Neural progenitor cell (in vitro differentiated cells): ENCODE results near the gene ANKRD12.

ENCODE experiments used
- EZH2 ChIP-seq: fragments of 200-600 bp; sonication (generic); IDR thresholded peaks from 2 replicates; pipeline ENCODE4 v1.6.1; 2017; ENCODE audit warnings: antibody characterized with exemption, mild to moderate bottlenecking, moderate library complexity
- EZH2phosphoT487 ChIP-seq: fragments of 200-600 bp; sonication (generic); IDR thresholded peaks from 2 replicates; pipeline ENCODE4 v1.6.1; 2017; ENCODE audit warnings: antibody characterized with exemption
- TF ChIP-seq, protein P1 (sequence below): fragments of 200-600 bp; sonication (generic); IDR thresholded peaks from 2 replicates; pipeline ENCODE4 v1.5.1; 2017; ENCODE audit warnings: antibody characterized with exemption, mild to moderate bottlenecking

DNA sequence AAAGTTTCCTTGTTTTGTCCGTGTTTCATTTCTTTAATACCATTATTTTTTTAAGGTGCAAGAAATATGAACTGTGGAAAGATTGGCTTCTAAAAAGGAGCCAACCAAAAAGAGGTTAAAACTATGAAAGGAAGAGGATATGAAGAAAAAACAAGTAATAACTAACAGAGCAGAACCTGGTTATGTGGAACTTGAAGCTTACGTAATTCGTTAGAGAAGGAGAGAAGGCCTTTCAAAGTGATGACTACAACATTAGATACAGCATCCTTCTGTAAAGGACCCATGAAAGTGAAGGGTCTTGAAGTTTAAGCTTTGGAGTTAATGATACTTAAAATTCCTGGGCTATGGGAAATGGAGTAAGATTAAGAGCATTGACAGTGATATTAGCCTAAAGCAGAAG, 84.5 kb downstream of the ANKRD12 start:
- TF ChIP-seq, protein P1, sequence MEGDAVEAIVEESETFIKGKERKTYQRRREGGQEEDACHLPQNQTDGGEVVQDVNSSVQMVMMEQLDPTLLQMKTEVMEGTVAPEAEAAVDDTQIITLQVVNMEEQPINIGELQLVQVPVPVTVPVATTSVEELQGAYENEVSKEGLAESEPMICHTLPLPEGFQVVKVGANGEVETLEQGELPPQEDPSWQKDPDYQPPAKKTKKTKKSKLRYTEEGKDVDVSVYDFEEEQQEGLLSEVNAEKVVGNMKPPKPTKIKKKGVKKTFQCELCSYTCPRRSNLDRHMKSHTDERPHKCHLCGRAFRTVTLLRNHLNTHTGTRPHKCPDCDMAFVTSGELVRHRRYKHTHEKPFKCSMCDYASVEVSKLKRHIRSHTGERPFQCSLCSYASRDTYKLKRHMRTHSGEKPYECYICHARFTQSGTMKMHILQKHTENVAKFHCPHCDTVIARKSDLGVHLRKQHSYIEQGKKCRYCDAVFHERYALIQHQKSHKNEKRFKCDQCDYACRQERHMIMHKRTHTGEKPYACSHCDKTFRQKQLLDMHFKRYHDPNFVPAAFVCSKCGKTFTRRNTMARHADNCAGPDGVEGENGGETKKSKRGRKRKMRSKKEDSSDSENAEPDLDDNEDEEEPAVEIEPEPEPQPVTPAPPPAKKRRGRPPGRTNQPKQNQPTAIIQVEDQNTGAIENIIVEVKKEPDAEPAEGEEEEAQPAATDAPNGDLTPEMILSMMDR, result no peak
- no peak for TF ChIP-seq EZH2
- no peak for TF ChIP-seq EZH2phosphoT487
